Fibroblast of peridontal ligament (primary cell): ENCODE data around the gene SLC25A21.
"Not testable (repeated sequence)": the region's sequence is repeated elsewhere in the genome, so short reads cannot be mapped to it uniquely, and the experiment has no call there.

Experiments used
- DNase-seq: peaks from one replicate; pipeline ENCODE4 v3.0.0-alpha.2; 2010; ENCODE audit errors: extremely low read depth

The SLC25A21 gene

DNA sequence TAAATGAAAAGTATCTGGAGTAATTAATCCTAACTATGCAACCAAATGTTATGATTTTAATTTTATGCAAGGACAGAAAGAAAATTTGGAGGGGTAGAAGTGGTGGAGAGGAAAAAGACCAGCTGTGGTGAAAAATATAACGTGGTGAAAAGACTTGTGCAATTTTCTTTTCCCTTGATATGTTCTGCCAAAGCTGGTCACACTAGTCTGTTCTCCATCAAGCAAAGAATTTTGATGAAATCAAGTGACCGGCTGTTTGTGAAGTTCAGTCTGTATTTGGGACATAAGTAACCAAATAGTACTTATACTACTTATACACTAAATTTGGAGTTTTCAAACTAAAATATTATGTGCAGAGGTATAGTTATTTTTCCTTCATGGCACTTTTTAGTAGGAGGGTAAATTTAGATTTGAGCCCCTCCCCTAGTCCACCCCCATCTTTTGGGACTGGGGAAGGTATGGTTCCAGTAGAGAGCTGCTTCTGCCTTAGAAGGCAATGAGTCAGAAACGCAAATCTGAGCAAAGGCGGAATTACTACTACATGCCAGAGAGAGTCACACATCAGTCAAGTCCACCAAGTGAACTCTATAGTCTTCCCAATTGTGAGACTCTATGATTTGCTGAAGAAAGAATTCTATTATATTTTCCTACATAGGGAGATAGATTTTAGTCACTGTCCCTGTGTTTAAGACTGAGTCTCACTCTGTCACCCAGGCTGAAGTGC is 229.7 kb downstream of the SLC25A21 start:
- DNase-seq: peak; percentile 71

DNA sequence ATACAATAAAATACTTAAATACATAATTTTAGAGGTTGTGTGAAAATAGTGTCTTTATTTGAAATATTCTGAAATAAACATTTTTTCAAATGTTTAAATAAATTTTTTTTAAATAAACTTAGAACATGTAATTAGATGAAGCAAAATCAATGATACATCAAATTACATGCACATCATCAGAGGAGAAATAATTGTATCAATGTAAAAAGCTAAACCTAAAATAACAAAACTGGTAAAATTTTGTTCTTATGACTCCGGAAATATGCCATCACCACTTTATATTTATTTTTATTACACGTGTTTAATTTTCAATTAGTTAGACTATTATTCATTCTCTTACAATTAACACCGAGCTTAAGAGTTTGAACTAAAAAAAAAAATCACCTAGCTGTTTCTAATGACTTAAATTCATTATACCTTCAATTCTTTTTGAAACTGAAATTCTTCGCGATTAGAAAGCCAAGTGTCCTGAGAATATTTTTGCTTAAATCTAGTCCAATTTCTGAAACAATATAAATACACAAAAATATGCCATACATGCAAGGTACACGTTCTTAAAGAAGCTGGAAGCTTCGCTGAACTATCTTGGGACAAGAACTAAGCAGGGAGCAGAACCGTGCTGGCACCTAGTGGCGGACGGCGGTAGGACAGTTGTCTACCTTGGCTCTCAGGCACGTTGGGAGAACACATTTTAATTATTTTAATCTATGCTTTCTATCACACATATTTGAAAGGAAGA is 230.5 kb downstream of the SLC25A21 start:
- DNase-seq: peak; percentile 83

- DNase-seq: peak; percentile 83
Measured at GRCh38 chr14:36940476-36940875, 231.9 kb downstream of the SLC25A21 start.

GRCh38 chr14:36939265-36939664 is 233.1 kb downstream of the SLC25A21 start:
- no peak for DNase-seq

- DNase-seq: no peak
Measured at GRCh38 chr14:36938678-36939077, 233.7 kb downstream of the SLC25A21 start.

GRCh38 chr14:36935976-36936678 is 236.3 kb downstream of the SLC25A21 start:
- peak; percentile 29 for DNase-seq

GRCh38 chr14:36934304-36934703 is 238.1 kb downstream of the SLC25A21 start:
- no peak for DNase-seq

- peak; percentile 53 for DNase-seq
Measured at GRCh38 chr14:36931791-36932190, 240.6 kb downstream of the SLC25A21 start.

DNA sequence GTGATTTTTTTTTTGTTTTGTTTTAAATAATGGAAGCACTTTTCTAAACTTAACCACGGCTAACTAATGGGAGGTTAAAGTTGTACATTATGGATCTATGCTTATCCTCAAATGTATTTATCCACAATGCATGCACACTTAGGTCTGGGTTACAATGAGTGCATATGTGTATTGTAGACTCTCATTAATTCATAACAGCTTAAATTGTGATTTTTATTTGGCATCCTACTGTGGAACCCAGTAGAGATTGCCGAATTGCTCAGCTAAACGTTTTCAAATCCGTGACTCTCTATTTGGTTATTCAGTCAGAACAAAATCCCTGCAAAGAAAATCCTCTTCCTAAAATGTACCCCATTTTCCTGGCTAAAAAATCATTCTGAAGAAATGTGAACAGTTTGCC is 244.0 kb downstream of the SLC25A21 start:
- no peak for DNase-seq

DNA sequence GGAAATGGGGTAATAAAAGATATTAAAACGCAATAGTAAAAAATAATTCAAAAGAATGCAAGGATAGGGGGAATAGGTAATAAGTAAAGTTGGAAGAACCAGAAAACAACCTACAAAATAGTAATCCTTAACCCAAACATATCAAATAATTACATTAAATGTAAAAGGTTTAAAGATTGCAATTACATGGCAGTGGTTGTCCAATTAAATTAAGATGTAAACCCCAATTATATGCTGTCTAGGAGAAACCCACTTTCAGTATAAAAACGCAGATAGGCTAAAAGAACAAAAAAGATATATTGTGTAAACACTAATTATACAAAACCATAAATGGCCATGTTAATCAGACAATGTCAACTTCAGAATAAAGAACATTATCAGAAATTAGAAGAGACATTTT is 247.3 kb downstream of the SLC25A21 start:
- DNase-seq: no peak

DNA sequence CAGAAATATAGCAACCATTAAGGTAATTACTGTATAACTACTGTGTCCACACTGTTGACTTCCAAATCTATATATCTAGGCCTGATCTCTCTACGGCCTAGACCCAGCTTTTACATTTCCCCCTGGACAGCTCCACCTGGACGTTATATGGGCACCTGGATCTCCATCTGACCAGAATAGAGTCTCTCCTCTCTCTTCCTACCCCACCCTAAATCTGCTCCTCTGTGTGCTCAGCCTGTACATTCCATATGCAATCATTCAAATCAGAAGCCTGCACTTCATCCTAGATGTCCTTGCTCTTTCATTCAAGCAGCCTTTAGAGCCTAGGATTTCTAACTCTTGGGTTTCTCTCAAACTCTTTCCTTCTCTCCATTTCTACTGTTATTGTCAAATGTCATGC is 255.7 kb downstream of the SLC25A21 start:
- no peak for DNase-seq

GRCh38 chr14:36915081-36915480 is 257.3 kb downstream of the SLC25A21 start:
- no peak for DNase-seq

GRCh38 chr14:36910578-36910977 is 261.8 kb downstream of the SLC25A21 start:
- no peak for DNase-seq

- DNase-seq: no peak
Measured at GRCh38 chr14:36905272-36905888, 267.0 kb downstream of the SLC25A21 start.

DNA sequence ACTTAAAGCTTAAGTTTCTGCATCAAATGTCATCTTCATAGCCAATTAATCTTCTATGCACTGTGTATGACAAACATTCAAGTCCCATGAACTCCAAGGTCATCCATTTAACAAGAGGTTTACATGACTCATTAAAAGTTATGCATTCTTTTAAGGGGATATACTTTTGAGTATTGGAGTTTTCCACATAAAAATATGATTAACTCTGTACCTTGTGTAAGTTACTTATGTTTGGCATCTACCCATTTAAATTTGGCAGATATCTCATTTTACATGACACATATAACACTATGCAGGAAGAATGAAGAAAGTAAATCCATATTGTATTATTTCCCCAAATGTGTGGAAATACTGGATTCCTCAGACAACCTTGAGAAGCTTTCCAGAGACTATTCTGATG is 270.5 kb downstream of the SLC25A21 start:
- peak; percentile 24 for DNase-seq

GRCh38 chr14:36900846-36901245 is 271.6 kb downstream of the SLC25A21 start:
- DNase-seq: no peak

DNA sequence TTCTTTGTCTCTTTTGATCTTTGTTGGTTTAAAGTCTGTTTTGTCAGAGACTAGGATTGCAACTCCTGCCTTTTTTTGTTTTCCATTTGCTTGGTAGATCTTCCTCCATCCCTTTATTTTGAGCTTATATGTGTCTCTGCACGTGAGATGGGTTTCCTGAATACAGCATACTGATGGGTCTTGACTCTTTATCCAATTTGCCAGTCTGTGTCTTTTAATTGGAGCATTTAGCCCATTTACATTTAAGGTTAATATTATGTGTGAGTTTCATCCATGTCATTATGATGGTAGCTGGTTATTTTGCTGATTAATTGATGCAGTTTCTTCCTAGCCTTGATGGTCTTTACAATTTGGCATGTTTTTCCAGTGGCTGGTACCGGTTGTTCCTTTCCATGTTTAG is 276.1 kb downstream of the SLC25A21 start:
- not testable (repeated sequence) for DNase-seq

- DNase-seq: no peak
Measured at GRCh38 chr14:36884049-36884448, 288.4 kb downstream of the SLC25A21 start.

GRCh38 chr14:36880276-36880675 is 292.1 kb downstream of the SLC25A21 start:
- no peak for DNase-seq

GRCh38 chr14:36879558-36879957 is 292.8 kb downstream of the SLC25A21 start:
- no peak for DNase-seq

GRCh38 chr14:36874396-36875138 is 297.8 kb downstream of the SLC25A21 start:
- peak; percentile 17 for DNase-seq

DNA sequence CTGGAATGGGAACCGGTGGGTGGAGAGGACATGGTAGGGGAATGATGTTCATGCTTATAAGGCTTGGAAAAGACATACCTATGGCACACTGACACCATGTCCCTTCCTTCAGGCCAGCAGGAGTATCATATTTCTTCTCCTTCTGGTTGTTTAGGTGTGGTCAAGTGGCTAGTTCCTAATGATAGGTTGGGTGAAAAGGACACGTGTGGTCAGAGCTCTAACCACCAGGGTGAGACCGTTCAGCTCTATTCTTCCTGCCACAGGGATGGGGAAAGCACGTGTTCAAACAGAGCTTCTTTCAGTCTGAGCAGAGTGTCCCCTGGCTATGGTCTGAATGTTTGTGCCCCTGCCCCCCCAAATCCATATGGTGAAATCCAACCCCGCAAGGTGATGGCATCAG is 301.6 kb downstream of the SLC25A21 start:
- no peak for DNase-seq
